GM12874 (cell line): ENCODE measurements around the gene PTPRD.

Source experiments
- CTCF ChIP-seq: IDR thresholded peaks from 2 replicates; pipeline ENCODE4 v1.5.1; 2011; ENCODE audit warnings: low read depth, mild to moderate bottlenecking, control low read depth, low read length, moderate library complexity; ENCODE audit not compliant: insufficient read depth

The PTPRD gene

GRCh38 chr9:8534828-8535227 lies 2078.0 kb downstream of the PTPRD start:
- no peak for TF ChIP-seq CTCF

- TF ChIP-seq CTCF = no peak
These were observed 2079.1 kb downstream of the PTPRD start for GRCh38 chr9:8533681-8534080.

- no peak for TF ChIP-seq CTCF
These were observed 2080.9 kb downstream of the PTPRD start for GRCh38 chr9:8531826-8532415.

GRCh38 chr9:8521112-8521511 lies 2091.7 kb downstream of the PTPRD start:
- no peak for TF ChIP-seq CTCF

GRCh38 chr9:8515748-8516147 lies 2097.1 kb downstream of the PTPRD start:
- TF ChIP-seq CTCF = no peak

- no peak for TF ChIP-seq CTCF
These were observed 2098.0 kb downstream of the PTPRD start for GRCh38 chr9:8514760-8515159.

- TF ChIP-seq CTCF = no peak
These were observed 2104.0 kb downstream of the PTPRD start for GRCh38 chr9:8508671-8509290.

- TF ChIP-seq CTCF = no peak
These were observed 2118.2 kb downstream of the PTPRD start for GRCh38 chr9:8494571-8494970.
